ENCODE results near the gene TBCD.
"Not testable (repeated sequence)": the region's sequence is repeated elsewhere in the genome, so short reads cannot be mapped to it uniquely, and the experiment has no call there.

Gene TBCD

DNA sequence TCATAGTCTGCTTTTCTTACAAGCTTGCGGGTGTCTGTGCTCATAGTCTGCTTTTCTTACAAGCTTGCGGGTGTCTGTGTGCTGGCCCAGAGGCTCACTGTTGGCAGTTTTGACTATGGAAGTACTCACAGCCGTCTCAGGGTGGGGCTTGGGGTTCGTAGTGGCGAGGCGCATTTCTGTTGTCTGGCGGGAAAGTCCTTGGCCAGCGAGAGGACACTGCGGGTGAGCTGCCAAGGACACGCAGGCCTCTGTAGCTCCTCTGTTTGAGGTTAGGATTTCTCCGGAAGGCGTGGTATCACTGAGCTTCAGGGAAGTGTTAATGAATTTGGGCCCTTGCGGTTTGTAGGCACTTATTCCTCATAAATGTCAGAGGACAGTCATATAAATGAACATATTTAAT, 13.5 kb downstream of the TBCD start:
- DNase-seq (ENCODE audit: low read depth in 4 of 4, low spot score in 1 of 4): no peak

DNA sequence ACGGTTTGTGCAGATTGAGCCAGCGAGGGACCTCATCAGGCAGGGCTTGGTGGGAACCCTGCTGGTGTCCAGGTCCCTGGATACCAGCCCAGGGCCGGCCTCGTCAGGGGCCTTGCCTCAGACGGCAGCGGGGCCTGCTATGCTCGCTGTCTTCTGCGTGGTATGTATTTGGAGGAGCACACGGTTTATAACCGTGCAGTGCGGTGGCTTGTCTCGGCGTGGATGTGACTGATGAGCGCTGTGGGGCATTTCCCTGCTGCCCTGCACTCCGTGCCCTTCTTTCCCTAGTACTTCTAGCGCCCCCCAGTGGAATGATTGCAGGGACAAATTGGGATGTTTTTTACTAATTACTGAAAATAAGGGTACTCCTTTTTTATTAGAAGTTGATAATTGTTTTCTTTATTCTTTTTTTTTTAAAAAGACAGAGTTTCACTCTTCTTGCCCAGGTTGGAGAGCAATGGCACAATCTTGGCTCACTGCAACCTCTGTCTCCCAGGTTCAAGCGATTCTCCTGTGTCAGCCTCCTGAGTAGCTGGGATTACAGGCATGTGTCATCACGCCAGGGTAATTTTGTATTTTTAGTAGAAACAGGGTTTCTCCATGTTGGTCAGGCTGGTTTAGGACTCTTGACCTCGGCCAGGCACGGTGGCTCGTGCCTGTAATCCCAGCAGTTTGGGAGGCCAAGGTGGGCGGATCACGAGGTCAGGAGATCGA, 15.3 kb downstream of the TBCD start:
- DNase-seq (ENCODE audit: low read depth in 4 of 4, low spot score in 1 of 4): no peak

DNA sequence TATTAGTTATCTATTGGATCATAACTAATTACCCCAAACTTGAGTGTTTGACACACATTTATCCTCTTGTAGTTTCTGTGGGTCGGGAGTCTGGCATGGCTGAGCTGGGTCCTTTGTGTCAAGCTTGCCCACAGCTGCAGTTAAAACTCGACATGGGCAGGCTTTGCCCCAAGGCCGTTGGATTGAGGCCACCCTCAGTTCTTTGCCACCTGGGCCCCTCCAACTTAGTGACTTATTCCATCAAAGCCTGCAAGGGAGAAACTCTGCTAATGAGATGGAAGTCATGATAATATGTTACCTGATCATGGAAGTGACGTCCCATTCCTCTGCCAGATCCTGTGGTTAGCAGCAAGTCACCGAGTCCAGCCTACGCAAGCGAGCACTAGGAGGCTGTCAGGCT, 17.2 kb downstream of the TBCD start:
- no peak for DNase-seq (ENCODE audit: low read depth in 4 of 4, low spot score in 1 of 4)

DNA sequence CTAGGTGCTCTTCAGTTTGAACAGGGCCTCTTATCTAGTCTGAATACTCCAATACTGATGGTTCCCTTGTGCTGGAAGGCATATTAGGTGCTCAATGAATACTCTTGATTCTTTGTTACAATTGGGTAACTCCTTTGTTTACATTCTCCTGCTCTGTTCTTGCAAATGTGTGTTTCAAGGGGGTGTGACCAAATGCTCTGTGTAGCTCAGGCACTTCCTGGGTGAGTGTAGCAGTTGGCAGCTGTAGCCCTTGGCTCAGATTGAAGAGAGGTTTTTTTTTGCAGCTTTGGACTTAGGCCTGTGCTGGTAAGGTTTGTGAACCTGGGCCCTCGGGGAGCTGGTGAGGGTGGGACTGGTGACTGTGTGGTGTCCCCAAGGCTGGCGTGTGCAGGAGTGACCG, 20.2 kb downstream of the TBCD start:
- no peak for DNase-seq (ENCODE audit: low read depth in 4 of 4, low spot score in 1 of 4)

DNA sequence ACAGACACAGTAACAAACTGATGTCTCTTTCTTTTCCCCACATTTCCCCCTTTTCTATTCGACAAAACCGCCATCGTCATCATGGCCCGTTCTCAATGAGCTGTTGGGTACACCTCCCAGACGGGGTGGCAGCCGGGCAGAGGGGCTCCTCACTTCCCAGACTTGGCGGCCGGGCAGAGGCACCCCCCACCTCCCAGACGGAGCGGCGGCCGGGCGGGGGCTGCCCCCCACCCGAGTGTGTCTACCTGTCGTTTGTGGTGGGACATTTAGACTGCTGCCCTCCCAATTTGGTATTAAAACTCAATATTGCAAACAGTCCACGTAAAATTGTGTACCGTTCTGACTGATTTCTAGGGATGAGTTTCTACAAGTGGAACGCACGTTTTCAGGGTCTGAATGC, 22.6 kb downstream of the TBCD start:
- not testable (repeated sequence) for DNase-seq (ENCODE audit: low read depth in 4 of 4, low spot score in 1 of 4)

DNA sequence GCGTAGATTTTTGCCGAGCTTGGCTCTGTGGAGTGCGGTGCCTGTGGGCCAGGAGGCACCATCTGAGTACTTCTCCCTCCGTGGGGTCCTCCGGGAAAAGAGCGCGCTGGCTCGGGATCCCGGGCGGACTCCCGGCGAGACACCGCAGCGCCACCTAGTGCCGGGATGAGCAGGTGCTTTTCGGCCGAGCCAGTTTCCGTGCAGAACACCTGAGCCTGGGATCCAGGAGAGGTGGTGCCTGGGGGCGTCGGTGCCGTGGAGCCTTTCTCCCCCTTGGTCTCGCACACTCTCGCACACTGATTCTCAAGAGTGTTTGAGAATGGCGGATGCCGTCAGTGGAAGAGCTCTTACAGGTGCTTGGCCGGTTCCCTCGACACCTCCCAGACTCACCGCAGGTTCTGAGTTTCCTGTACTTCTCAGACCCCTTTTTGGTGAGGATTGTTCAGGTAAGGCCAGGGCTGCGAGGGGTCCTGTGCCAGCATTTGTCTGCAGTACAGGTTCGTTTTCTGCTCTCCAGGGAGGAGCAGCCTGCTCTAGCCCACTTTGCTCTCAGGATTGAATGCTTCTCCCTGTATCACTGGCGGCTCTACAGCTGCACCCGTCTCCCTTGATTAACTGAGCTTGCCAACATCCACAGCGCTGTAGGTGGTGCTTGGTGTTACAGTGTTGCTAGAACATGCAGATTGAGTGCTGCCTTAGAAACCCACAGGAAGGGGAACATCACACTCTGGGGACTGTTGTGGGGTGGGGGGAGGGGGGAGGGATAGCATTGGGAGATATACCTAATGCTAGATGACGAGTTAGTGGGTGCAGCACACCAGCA, 23.3 kb downstream of the TBCD start:
- DNase-seq (ENCODE audit: low read depth in 4 of 4, low spot score in 1 of 4): peak in 1 of 4 experiments; percentile 21

DNA sequence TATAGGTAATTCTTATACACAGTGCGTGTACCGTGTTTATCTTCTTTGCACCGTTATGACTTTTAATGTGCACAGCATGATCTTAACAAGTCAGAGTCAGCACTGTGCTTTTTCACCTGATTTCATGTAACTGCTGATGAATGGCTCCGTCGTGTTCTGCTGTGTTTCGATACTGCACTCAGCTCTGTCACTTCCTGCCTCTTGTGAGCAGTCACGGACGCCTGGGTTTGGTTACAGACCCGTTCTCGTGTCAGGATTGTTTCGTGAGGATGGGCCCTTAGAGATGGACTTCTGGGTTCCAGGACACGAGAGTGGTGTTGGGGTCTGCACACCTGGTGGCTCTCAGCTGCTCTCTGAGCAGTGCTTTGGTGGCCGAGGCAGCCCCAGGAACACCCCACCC, 24.6 kb downstream of the TBCD start:
- DNase-seq (ENCODE audit: low read depth in 4 of 4, low spot score in 1 of 4): no peak

DNA sequence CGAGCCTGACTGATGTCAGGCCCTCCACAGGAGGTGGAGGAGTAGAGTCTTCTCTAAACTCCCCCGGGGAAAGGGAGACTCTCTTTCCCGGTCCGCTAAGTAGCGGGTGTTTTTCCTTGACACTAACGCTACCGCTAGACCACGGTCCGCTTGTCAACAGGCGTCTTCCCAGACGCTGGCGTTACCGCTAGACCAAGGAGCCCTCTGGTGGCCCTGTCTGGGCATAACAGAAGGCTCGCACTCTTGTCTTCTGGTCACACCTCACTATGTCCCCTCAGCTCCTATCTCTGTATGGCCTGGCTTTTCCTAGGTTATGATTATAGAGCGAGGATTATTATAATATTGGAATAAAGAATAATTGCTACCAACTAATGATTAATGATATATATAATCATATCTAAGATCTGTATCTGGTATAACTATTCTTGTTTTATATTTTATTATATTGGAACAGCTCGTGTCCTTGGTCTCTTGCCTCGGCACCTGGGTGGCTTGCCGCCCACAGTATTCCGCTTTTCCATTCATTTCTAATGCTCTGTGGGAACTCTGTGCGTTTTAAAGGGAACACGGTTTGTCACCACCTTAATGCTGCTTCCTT, 26.0 kb downstream of the TBCD start:
- DNase-seq (ENCODE audit: low read depth in 4 of 4, low spot score in 1 of 4): not testable (repeated sequence)

DNA sequence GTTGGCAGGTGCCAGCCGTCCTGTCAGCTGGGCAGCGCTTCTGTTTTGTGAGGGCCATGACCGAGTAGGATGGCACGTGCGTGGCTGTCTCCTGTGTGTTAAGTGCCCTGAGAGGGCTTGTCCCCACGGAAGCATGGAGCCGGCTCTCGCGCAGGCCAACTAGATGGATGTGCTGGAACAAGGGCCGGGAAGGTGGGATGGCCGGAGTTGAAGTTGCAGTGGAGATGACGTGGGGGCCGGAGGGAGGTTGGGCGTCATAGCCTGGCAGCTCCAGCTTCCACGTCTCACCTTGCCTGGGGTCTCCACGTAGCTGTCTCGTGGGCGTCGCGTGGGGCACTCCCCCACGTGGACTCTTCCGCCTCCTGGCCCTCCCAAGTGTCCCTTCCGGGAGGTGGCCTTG, 27.7 kb downstream of the TBCD start:
- DNase-seq (ENCODE audit: low read depth in 4 of 4, low spot score in 1 of 4): no peak

DNA sequence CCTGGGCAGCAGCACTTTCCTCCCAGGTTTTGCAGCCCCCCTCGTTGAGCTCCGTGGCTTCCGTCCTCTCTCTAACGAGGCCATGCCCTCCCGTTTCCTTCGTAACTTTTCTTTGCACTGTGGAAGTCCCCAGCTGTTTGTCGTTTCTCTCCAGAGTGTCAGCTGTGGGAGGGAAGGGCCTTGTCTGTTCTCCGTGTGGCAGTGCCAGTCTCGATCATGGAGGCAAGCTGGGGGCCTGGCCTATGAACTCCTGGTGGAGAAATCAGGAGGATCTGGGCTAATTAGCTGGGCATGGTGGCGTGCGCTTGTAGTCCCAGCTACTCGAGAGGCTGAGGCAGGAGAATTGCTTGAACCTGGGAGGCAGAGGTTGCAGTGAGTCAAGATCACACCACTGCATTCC, 28.3 kb downstream of the TBCD start:
- DNase-seq (ENCODE audit: low read depth in 4 of 4, low spot score in 1 of 4): no peak

DNA sequence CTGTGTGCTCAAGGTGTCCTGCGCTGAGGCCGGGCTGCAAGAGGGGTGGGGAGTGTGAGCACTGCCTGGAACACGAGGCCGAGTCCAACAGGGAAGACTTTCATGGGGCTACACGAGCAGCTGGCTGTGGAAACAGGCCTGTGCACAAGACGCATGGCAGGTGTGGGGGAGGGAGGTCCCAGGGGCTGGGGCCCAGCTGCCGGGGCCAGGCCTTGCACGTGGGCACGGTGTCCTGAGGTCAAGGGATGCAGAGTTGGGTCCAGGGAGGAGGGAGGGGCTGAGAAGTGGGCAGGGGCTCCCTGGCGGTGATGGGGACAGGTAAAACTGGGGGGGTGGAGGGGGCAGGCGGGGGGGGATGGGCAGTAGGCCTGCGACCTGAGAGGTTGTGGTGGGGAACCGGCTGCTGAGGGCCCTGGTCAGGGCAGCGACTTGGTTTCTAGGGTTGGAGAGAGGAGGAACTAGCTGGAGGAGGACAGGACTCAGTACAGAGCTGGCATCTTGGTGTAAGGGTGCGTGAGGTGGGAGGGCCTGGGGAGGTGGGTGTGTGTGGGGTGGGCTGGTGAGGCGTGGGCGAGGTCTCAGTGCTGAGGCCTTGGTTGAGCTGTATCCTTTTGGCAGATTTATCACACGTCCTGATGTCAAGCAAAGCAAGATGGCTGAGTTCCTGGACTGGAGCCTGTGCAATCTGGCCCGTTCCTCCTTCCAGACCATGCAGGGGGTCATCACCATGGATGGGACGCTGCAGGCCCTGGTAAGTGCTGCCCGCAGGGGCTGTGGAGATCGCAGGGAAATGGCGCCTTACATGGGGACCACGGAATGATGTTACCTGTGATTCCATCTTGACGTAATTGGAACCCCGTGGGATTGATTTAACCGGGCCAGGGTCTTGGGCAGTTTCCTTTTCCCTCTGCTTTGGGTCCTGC, 29.4 kb downstream of the TBCD start:
- DNase-seq (ENCODE audit: low read depth in 4 of 4, low spot score in 1 of 4): no peak

DNA sequence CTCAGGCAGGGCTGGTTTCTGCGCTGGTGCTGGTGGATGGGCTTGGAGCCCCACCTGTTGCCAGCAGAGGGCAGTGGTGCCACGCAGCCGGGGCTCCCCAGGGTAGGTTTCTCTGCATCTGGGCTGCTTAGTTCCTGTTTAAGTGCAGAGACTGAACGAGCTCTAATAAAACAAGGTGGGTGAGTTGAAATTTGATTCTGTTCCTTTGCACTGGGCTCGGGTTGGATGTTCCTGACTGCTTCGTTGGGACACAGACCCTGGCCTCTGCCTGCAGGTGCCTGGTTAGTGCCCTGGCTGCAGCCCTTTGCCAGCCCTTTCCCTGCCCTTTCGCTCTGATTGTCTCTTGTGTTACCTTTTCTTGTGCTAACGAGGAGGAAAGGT, 30.0 kb downstream of the TBCD start:
- DNase-seq (ENCODE audit: low read depth in 4 of 4, low spot score in 1 of 4): peak; percentile 62 to 76 (median 68)

DNA sequence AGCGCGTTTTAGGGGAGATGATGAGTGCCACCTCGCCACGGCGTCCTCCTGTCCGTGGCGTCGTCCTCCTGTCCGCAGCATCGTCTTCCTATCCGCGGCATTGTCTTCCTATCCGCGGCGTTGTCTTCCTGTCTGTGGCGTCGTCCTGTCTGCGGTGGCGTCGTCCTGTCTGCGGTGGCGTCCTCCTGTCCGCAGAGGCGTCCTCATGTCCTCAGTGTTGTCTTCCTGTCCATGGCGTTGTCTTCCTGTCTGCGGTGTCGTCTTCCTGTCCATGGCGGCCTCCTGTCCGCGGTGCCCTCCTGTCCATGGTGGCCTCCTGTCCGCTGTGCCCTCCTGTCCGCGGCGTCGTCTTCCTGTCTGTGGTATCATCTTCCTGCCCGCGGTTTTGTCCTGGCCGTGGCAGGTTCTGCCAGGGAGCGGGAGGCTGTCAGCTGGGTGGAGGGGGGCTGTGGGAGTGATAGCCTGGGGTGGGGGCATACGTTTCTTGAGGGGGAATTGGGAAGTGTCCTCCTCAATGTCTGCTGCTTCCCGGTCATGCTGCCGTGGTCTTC, 30.9 kb downstream of the TBCD start:
- DNase-seq (ENCODE audit: low read depth in 4 of 4, low spot score in 1 of 4): no peak

DNA sequence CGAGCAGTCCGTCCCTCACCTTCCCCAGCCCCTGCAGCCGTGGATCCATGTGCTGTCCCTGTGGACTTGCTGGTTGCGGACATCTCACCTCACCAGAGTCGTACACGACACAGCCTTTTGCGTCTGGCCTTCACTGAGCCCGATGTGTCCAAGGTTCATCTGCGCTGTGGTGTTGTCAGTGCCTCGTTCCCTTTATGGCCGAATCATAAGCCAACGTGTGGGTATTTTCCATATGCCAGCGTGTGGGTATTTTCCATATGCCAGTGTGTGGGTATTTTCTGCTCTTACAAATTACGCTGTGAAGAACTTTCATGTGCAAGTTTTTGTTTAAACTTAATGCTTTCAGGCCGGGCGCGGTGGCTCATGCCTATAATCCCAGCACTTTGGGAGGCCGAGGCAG, 31.6 kb downstream of the TBCD start:
- DNase-seq (ENCODE audit: low read depth in 4 of 4, low spot score in 1 of 4): no peak

DNA sequence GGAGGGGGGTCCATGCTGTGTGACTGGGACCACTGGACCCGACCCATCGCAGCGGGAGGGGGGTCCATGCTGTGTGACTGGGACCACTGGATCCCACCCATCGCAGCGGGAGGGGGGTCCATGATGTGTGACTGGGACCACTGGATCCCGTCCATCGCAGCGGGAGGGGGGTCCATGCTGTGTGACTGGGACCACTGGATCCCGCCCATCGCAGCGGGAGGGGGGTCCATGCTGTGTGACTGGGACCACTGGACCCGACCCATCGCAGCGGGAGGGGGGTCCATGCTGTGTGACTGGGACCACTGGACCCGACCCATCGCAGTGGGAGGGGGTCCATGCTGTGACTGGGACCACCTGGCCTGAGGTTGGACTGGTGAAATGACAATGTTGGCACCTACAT, 33.7 kb downstream of the TBCD start:
- not testable (repeated sequence) for DNase-seq (ENCODE audit: low read depth in 4 of 4, low spot score in 1 of 4)

DNA sequence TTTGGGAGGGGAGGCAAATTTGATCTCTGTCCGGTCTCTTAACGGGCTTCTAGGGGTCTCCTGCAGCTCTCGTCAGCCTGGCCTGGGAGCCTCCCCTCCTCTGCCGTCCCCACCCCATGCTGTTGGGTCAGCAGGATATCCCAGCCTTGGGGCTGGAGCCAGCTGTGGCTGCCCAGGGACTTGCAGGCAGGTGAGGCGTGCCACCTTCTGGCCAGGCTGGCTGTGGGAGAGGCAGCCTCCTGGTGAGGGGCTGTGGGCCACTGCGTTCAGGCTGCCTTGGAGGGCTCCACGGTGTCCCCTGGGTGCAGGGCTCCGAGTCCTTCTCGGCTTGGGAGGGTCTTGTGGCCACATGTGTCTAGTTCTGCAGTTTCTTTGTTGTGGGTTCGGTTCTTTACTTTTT, 34.6 kb downstream of the TBCD start:
- no peak for DNase-seq (ENCODE audit: low read depth in 4 of 4, low spot score in 1 of 4)

DNA sequence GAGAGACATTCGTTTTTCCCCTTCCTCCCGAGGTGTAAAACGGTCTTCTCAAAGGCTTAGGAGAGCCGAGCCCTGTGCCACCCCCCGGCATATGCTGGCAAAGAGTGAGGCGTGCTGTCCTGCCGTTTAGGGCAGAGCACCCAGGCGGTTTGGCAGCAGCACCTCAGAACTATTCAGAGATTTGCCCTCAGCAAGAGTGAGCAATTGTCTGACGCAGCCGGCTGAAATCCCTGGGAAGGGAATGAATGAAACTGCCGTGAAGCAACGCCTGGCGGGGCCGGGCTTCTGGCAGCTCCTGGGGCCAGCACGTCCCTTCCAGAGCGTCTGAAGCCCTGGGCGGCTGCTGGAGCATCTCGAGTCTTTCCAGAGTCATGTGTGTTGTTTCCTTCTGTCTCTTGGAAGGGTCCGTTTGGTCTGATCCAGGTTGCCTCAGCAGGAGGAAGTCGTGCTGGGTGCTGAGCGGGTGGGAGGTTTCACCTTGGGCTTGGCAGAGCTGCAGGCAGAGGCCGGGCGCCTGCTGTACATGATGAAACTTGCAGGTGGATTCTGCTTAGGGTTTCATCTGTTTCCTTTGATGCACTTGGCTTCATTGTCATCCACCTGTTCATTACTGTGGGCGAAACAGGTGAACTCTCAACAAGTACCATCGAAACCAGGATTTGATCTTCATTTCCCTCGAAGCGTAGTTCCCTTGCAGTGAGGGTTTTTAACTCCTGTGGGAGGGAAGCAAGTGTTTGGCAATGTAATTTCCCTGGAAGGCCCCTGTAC, 35.4 kb downstream of the TBCD start:
- DNase-seq (ENCODE audit: low read depth in 4 of 4, low spot score in 1 of 4): no peak

DNA sequence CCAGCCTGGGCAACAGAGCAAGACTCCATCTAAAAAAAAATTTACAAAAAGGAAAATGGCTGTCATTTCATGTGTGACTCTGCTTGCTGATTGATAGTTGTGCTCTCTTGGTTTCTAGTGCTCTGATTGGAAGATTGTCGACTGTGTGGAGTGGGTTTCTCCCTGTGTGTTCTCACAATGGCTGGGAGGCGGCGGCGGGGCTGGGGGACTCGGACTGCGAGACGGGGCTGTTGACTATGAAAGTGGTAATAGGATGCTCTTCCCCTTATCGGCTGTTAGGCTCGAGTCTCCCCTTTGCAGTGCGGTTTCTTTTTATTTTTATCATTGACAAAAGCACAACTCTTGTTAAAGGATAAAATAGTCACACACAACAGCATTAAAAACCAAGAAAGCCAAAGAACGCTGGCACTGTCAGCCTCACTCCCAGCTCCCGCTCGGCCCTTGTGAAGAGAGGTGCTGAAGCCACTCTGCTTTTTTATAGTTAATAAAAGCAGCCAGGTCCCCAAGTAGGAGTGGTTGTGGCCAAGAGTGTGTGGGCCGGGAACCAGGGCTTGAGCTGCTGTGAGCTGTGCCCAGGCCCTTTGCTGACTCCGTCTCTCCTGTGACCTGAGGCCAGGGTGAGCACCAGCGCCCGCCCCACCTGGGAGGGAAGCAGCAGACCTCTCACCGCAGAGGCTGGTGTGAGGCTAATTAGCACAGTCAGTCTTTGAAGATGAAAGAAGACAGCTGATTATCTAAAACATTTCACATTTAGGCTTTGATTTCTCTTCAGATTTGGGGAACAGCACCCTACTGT, 36.5 kb downstream of the TBCD start:
- no peak for DNase-seq (ENCODE audit: low read depth in 4 of 4, low spot score in 1 of 4)

DNA sequence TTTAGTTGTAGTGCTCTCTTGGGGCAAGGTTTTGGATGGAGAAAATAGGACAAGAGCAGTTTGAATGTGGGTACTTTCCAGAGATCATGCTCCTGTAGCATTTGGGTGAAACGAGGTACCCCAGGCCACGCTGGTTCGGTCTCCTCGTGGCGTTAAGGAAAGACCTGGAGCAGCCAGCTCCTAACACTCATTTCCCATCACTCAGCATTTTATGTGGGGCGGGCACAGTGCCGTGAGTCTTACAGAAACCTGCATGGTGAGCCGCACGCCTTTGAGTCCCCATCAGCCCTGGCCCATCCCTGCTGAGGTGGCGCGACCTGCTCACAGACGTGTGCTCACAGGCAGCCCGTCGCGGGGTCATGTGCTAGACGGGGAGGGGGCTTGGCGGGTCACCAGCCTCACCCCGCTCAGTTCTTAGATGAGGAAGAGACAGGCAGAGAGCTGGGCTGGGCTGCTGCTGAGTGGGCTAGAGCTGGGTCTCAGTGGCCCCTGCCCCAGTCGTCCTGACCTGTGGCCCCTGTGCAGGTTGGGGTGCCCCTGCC, 37.3 kb downstream of the TBCD start:
- DNase-seq (ENCODE audit: low read depth in 4 of 4, low spot score in 1 of 4): no peak
